ENCODE results near the gene DQX1. TPM values are rescaled to one million over a fixed set of nuclear protein-coding genes. Genes with fewer than 3 reads are reported as not detected.
"Not testable (repeated sequence)": the region's sequence is repeated elsewhere in the genome, so short reads cannot be mapped to it uniquely, and the experiment has no call there.

Gene DQX1
- total RNA-seq, 2 experiments from 2014 or later, result 0.25 to 0.52 TPM

DNA sequence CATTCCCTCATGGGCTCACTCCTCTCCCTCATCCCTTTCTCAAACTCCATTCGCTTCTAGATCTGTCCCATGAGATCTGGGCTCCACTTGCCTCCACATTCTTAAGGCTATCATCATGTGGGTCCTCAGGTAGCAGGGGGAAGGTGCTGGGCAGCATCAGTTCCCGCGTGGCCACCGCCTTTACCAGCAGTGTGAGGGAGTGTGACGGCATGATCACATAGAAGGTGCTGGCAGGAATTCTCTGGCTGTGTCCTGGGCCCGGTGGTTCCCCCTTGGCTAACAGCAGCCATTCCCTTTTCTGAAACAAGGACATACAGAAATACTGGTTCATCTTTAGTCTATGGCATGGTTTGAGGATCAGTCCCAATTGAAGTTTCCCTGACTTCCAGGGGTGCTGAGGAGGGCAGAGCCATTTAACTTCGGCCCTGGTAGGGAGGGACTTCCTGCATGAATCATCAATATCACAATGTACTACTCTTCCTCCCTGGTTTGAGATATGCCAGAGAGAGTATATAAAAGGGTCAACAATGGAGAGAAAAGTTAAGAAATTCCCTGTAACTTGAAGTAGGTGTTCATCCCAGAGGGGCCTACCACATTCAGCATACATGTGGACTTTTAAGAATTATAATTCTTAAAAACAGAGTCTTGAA is 36.2 kb upstream of the DQX1 start:
- DNase-seq, result no peak
- Mint-ChIP-seq H3K36me3 (ENCODE audit: low read depth) (peaks cover 3% of the 10 kb centered on the region), H3K27me3 (peaks cover 18% of the 10 kb centered on the region), H3K4me3 (no peak overlapping the region), H3K27ac (no peak overlapping the region), H3K9me3 (no peaks in the 10 kb centered on the region), H3K4me1 (peaks cover 11% of the 10 kb centered on the region)
- CTCF ChIA-PET, result interaction anchor here (0.6 kb wide), 1 partner anchor 33 kb away, joined by 3 read pairs; the partner anchor contains the start of genes AUP1 and HTRA2
- POLR2A ChIA-PET, result no interaction called here

DNA sequence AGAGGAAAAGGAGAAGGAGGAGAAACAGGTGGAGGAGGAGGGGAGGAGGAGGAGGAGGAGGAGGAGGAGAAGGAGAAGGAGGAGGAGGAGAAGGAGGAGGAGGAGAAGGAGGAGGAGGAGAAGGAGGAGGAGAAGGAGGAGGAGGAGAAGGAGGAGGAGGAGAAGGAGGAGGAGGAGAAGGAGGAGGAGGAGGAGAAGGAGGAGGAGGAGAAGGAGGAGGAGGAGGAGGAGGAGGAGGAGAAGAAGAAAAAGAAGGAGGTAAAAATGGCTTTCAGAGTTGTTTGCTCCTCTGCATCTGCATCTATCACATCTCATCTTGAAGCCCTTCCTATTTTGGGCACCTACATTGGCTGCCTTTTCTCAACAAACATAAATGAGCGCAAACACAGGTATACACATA is 35.0 kb upstream of the DQX1 start:
- DNase-seq, H3K9me3 Mint-ChIP-seq, H3K4me3 Mint-ChIP-seq, POLR2A ChIA-PET, H3K27ac Mint-ChIP-seq: not testable (repeated sequence)
- CTCF ChIA-PET, result interaction anchor here (1.4 to 6.5 kb wide), 2 partner anchors 15 to 22 kb away, joined by 4 to 36 read pairs; no protein-coding TSS in a partner anchor
- Mint-ChIP-seq H3K27me3 (peaks cover 18% of the 10 kb centered on the region), H3K4me1 (peaks cover 10% of the 10 kb centered on the region), H3K36me3 (ENCODE audit: low read depth) (peaks cover 13% of the 10 kb centered on the region)

DNA sequence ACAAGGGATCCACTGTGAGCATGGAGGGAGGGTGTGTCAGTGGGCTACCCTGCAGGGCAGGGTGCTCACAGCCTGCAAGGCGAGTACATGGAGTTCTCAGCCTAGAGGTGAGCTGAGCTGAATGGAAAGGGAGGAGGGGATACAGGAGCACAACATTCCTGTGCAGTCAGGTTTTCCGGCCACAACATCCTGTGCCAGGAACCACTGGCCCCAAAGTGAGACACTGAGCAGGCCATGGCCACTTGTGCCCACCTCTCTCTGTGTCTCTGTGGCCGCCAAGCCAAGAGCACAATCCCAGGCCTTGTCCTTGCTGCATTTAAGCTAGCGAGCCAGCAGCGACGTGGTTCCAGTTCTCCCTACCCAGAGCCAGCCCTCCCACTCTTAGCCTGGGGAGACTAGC is 34.6 kb upstream of the DQX1 start:
- Mint-ChIP-seq H3K4me3 (no peak overlapping the region), H3K4me1 (peaks cover 13% of the 10 kb centered on the region), H3K27ac (no peak overlapping the region), H3K27me3 (peaks cover 16% of the 10 kb centered on the region), H3K36me3 (ENCODE audit: low read depth) (peaks cover 13% of the 10 kb centered on the region), H3K9me3 (no peaks in the 10 kb centered on the region)
- no peak for DNase-seq
- ChIA-PET POLR2A (no interaction called here), CTCF (interaction anchor here (0.6 to 6.5 kb wide), 3 partner anchors 15 to 155 kb away, joined by 3 to 36 read pairs (median 4); no protein-coding TSS in a partner anchor)

DNA sequence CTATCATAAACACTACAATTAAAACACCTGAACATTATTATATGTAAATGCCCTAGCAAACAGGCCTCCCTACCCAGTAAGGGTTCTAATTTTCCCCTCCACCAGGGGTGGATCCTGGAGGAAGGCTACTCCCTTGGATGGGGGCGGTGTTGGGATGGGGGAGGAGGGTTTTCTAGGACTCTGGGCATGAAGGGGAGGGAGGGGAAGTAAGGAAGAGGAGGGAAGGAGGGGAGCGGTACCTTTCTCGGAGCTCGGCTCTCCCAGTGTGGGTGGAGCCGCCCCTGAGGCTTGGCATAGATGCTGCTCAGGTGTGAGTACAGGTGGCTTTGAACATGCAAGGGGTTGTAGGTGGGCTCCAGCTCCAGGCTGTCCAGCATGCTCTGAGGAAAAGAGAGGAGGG is 33.9 kb upstream of the DQX1 start:
- Mint-ChIP-seq H3K36me3 (ENCODE audit: low read depth) (peaks cover 13% of the 10 kb centered on the region), H3K4me3 (no peak overlapping the region), H3K4me1 (peaks cover 17% of the 10 kb centered on the region), H3K9me3 (no peaks in the 10 kb centered on the region), H3K27me3 (peaks cover 16% of the 10 kb centered on the region), H3K27ac (no peak overlapping the region)
- ChIA-PET POLR2A (no interaction called here), CTCF (interaction anchor here (0.6 to 6.5 kb wide), 4 partner anchors 16 to 156 kb away, joined by 3 to 36 read pairs (median 8); no protein-coding TSS in a partner anchor)
- DNase-seq, result no peak

DNA sequence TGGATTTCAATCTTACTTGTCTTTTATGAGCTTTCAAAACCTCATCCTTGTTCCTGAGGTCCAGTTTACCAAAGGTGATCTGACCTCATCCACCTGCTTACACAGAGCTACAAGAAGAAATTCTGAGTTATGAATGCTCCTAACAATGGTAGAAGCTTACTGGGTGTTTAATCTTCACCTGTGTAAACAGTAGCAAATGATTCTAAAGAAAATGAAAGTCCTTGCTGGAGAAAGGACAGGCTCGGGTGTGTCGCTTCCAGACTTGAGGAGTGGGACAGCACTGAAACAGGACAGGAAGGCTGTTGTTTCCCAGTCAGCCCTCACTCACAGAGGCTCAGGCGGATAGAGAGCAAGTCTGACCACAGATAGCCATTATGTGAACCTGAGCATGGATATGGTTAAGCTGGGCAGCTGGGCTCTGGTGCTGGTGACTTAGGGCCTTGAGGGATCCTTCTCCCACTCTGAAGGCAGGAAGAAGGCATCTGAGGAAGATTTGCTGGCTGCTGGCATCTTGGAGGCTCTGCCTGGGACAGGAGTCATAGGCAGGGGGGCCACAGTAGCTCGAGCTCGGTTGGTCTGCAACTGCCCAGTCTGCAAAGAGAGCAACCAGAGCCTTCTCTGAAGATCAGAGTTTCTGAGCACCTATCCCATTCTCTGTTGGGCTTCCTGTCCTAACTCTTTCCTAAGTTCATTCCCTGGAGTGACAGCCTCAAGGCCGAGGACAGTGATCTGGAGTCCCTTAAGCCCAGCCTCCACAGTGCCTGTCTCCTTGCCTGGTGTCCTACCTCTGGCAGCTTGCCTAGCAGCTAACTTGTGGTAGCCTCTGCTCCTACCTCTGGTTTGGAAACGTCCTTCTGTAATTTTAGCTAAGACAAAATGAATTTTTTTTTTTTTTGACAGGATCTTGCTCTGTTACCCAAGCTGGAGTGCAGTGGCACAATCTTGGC is 32.5 kb upstream of the DQX1 start:
- Mint-ChIP-seq H3K9me3 (no peaks in the 10 kb centered on the region), H3K27me3 (peaks cover 14% of the 10 kb centered on the region), H3K36me3 (ENCODE audit: low read depth) (peaks cover 13% of the 10 kb centered on the region), H3K4me1 (peaks cover 19% of the 10 kb centered on the region), H3K27ac (no peak overlapping the region), H3K4me3 (no peak overlapping the region)
- ChIA-PET CTCF (interaction anchor here (0.7 to 6.5 kb wide), 8 partner anchors 9 to 75 kb away, joined by 3 to 36 read pairs (median 4); partner anchors contain the start of genes CCDC142 and TTC31), POLR2A (no interaction called here)
- DNase-seq, result no peak

DNA sequence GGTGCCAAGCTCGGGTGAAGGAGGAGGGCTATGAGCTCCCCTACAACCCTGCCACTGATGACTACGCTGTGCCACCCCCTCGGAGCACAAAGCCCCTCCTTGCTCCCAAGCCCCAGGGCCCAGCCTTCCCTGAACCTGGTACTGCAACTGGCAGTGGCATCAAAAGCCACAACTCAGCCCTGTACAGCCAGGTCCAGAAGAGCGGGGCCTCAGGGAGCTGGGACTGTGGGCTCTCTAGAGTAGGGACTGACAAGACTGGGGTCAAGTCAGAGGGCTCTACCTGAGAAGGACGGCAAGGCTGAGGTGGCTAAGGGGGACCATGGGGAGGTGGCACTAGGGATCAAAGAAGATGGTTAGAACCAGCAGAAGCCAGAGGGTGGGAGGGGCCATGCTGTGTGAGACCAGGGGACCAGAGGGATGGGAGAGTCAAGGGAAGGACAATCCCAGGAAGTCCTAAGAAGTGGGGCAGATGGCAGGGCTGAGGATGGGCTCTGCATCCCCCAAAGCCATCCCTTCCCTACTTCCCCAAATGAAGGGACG is 30.9 kb upstream of the DQX1 start:
- peaks cover 26% of the 10 kb centered on the region for H3K4me1 Mint-ChIP-seq
- no peak for DNase-seq
- H3K27me3 Mint-ChIP-seq, result peaks cover 14% of the 10 kb centered on the region
- H3K36me3 Mint-ChIP-seq (ENCODE audit: low read depth), result peaks cover 13% of the 10 kb centered on the region
- no peaks in the 10 kb centered on the region for H3K9me3 Mint-ChIP-seq
- ChIA-PET POLR2A (no interaction called here), CTCF (interaction anchor here (0.8 to 6.5 kb wide), 4 partner anchors 10 to 126 kb away, joined by 3 to 36 read pairs (median 3); no protein-coding TSS in a partner anchor)
- peak overlapping the region; percentile 60 for H3K27ac Mint-ChIP-seq
- peak overlapping the region; percentile 18 for H3K4me3 Mint-ChIP-seq

DNA sequence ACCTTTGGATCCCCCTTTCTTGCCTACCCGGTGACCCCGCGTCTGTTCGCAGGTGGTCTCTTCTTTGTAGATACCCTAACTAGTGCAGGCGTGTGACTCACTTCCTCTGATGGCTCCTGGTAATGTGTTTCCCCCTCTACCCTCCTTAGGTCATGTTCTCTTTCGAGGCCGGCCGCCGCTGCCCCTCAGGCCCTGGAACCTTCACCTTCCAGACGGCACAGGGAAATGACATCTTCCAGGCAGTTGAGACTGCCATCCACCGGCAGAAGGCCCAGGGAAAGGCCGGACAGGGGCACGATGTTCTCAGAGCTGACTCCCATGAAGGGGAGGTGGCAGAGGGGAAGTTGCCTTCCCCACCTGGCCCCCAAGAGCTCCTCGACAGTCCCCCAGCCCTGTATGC is 30.1 kb upstream of the DQX1 start:
- Mint-ChIP-seq H3K4me3 (peak overlapping the region; percentile 31), H3K36me3 (ENCODE audit: low read depth) (peaks cover 13% of the 10 kb centered on the region), H3K4me1 (peaks cover 26% of the 10 kb centered on the region), H3K27me3 (peaks cover 14% of the 10 kb centered on the region), H3K9me3 (no peaks in the 10 kb centered on the region), H3K27ac (peak overlapping the region; percentile 56)
- no peak for DNase-seq
- ChIA-PET POLR2A (no interaction called here), CTCF (interaction anchor here (0.9 to 6.5 kb wide), 5 partner anchors 10 to 68 kb away, joined by 3 to 36 read pairs (median 3); no protein-coding TSS in a partner anchor)

DNA sequence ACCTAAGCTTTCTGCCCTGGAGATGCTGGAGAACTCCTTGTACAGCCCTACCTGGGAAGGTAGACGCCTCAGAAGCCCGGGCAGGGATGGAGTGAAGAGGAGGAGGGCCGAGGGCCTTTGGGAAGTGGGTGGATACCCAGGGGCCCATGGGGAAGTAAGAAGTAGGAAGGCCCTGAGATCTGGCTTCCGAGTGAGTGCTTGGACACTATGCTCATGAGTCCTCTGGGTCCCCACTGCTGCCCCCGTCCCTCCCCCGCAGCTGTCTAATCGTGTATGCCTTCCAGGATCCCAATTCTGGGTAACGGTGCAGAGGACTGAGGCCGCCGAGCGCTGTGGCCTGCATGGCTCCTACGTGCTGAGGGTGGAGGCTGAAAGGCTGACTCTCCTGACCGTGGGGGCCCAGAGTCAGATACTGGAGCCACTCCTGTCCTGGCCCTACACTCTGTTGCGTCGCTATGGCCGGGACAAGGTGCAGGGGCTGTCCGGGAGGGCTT is 29.6 kb upstream of the DQX1 start:
- ChIA-PET CTCF (interaction anchor here (0.6 to 6.5 kb wide), 9 partner anchors 10 to 249 kb away, joined by 3 to 36 read pairs (median 3); partner anchors contain the start of genes AUP1 and HTRA2), POLR2A (interaction anchor here (0.6 kb wide), 1 partner anchor 11 kb away, joined by 3 read pairs; no protein-coding TSS in a partner anchor)
- peaks cover 14% of the 10 kb centered on the region for H3K27me3 Mint-ChIP-seq
- no peak for DNase-seq
- H3K4me3 Mint-ChIP-seq, result peak overlapping the region; percentile 95
- H3K4me1 Mint-ChIP-seq, result peaks cover 26% of the 10 kb centered on the region
- H3K36me3 Mint-ChIP-seq (ENCODE audit: low read depth), result peaks cover 13% of the 10 kb centered on the region
- peak overlapping the region; percentile 94 for H3K27ac Mint-ChIP-seq
- no peaks in the 10 kb centered on the region for H3K9me3 Mint-ChIP-seq

DNA sequence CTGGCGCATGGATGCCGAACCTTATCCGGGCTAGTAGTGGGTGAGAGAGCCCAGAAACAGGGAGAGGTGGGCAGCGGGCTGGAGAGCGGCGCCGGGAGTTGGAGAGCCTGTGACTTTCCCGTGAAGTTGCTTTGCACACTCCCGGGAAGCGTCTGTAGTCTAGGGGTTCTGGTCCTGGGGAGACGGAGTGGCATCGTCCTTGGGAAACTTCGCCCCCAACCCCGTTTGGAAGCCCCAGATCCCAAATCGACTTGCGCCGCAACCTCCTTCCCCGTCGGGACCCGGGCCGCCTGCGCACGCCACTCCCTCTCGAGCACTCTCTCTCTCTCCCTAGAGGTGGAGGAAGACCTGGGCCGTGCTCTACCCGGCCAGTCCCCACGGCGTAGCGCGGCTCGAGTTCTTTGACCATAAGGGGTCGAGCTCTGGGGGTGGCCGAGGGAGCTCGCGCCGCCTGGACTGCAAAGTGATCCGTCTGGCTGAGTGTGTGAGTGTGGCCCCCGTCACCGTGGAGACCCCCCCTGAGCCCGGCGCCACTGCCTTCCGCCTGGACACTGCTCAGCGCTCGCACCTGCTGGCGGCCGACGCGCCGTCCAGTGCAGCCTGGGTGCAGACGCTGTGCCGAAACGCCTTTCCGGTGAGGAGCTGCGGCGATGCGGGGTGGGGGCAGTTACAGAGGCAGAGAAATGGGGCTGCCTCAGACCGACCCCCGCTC is 28.9 kb upstream of the DQX1 start:
- peaks cover 13% of the 10 kb centered on the region for H3K36me3 Mint-ChIP-seq (ENCODE audit: low read depth)
- no peaks in the 10 kb centered on the region for H3K9me3 Mint-ChIP-seq
- H3K27ac Mint-ChIP-seq, result peak overlapping the region; percentile 94
- DNase-seq, result peak; percentile 37
- ChIA-PET POLR2A (interaction anchor here (0.6 kb wide), 1 partner anchor 12 kb away, joined by 3 read pairs; no protein-coding TSS in a partner anchor), CTCF (interaction anchor here (0.6 to 6.5 kb wide), 7 partner anchors 9 to 249 kb away, joined by 3 to 36 read pairs (median 3); partner anchors contain the start of genes AUP1 and HTRA2)
- H3K4me3 Mint-ChIP-seq, result peak overlapping the region; percentile 95
- peaks cover 19% of the 10 kb centered on the region for H3K27me3 Mint-ChIP-seq
- H3K4me1 Mint-ChIP-seq, result peaks cover 25% of the 10 kb centered on the region

DNA sequence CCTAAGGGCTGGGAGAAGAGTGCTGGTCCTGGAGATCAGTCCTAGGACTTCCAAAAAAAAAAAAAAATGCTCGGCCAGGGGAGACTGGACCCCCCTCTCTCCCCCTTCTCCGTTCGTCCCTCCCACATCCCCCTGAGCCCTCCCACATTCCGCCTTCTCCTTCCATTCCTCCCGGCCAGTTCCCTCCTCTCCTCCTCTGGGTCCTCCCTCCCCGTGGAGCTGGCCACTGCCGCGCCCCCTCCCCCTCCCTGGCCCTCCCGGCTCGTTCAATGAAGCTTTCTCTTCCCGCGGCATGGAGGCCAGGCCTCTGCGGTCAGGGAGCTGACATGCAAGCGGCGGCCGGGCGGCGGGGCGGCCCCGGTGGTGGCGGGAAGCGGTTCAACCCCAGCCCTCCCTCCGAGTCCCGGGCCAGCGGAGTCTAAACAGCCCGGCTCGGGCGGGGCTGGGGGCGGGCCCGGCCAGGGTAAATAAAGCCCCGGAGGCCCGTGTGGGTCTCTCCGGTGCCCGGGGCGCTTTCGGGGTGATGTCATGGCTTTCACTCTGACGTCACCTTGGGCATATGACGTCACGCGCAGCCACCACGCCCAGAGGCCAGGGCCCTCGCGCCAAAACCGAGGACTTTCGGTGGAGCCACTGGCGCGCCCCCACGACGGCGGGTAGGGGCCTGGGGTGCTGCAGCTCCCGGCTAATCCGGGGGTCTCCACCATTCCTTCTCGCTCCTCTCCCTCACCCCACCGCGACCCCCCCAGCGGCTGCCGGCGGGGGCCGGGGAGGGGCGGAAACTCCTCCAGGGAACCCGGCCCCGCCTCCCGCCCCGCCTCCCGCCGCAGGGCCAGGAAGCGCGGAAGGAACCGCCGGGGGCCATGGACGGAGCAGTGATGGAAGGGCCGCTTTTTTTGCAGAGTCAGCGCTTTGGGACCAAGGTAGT is 28.1 kb upstream of the DQX1 start, which contains the start of the genes DOK1 and LOXL3:
Gene DOK1 (plus strand): TSS at position 829 of the 928 bp plus-strand sequence. CDS start 35 bp downstream, at position 864.
Gene LOXL3 (minus strand): TSS at position 51 of the 928 bp plus-strand sequence. CDS start 1,308 bp downstream, outside the sequence.
- POLR2A ChIA-PET, result interaction anchor here (0.6 kb wide), 1 partner anchor 35 kb away, joined by 3 read pairs; no protein-coding TSS in a partner anchor
- H3K27ac Mint-ChIP-seq, result peak within 1 kb of the TSS; percentile 94
- H3K4me1 Mint-ChIP-seq, result peaks cover 27% of the 10 kb centered on the region
- peak within 1 kb of the TSS; percentile 95 for H3K4me3 Mint-ChIP-seq
- H3K27me3 Mint-ChIP-seq, result peaks cover 26% of the 10 kb centered on the region
- CTCF ChIA-PET, result interaction anchor here (1.1 to 6.5 kb wide), 2 partner anchors 21 to 32 kb away, joined by 3 to 36 read pairs; no protein-coding TSS in a partner anchor
- H3K9me3 Mint-ChIP-seq, result no peaks in the 10 kb centered on the region
- peak; percentile 86 for DNase-seq
- peaks cover 13% of the 10 kb centered on the region for H3K36me3 Mint-ChIP-seq (ENCODE audit: low read depth)
